Keratinocyte (primary cell): Measurements from ENCODE around the gene ALDH1L1. TPM values are rescaled to one million over a fixed set of nuclear protein-coding genes. Genes with fewer than 3 reads are reported as not detected.

Source experiments
- DNase-seq: peaks from one replicate; pipeline ENCODE4 v3.0.0-alpha.2; 2011; ENCODE audit warnings: low read depth, missing footprints, low spot score
- FAIRE-seq: peaks from 2 replicates; lab custom pipeline; 2011; peaks lifted over from hg19 to GRCh38; lab: Jason Lieb, UNC
- H2AFZ ChIP-seq: 2 replicates; pipeline ENCODE4 v1.6.0; 2012; ENCODE audit warnings: low read length, control low read depth, inconsistent platforms; ENCODE audit not compliant: control insufficient read depth
- H3K27ac ChIP-seq: 2 replicates; pipeline ENCODE4 v1.5.1; 2011; ENCODE audit warnings: low read length; ENCODE audit not compliant: control insufficient read depth, insufficient read depth
- H3K27me3 ChIP-seq: 3 replicates; pipeline ENCODE4 v1.6.0; 2011; ENCODE audit warnings: low read length; ENCODE audit not compliant: control insufficient read depth, insufficient read depth; ENCODE audit errors: extremely low read depth
- H3K36me3 ChIP-seq, 2 experiments: 2 replicates in 1 of 2; 3 replicates in 1 of 2; pipeline ENCODE4 v1.5.1; 2011; ENCODE audit warnings: low read length in 2 of 2, mild to moderate bottlenecking in 1 of 2; ENCODE audit not compliant: control insufficient read depth in 2 of 2, insufficient read depth in 2 of 2; ENCODE audit errors: extremely low read depth in 1 of 2
- H3K4me1 ChIP-seq: 3 replicates; pipeline ENCODE4 v1.5.1; 2011; ENCODE audit warnings: low read length; ENCODE audit not compliant: control insufficient read depth, insufficient read depth; ENCODE audit errors: extremely low read depth
- H3K4me2 ChIP-seq: 3 replicates; pipeline ENCODE4 v1.6.0; 2011; ENCODE audit warnings: low read depth, low read length; ENCODE audit not compliant: control insufficient read depth, insufficient read depth; ENCODE audit errors: extremely low read depth
- H3K4me3 ChIP-seq, 3 experiments: fragments of 200-600 bp in 1 of 3; sonication (generic) in 1 of 3; 2 replicates in 2 of 3; 3 replicates in 1 of 3; pipeline ENCODE4 v1.5.1; 2011 to 2016; ENCODE audit warnings: low read length in 3 of 3, mild to moderate bottlenecking in 3 of 3, control low read depth in 2 of 3, inconsistent platforms in 1 of 3, low read depth in 1 of 3, mixed read lengths in 1 of 3, mixed run types in 1 of 3, moderate library complexity in 1 of 3; ENCODE audit not compliant: control insufficient read depth in 2 of 3, insufficient read depth in 2 of 3; ENCODE audit errors: extremely low read depth in 1 of 3
- H3K79me2 ChIP-seq: 2 replicates; pipeline ENCODE4 v1.6.0; 2012; ENCODE audit warnings: low read length; ENCODE audit not compliant: control insufficient read depth, insufficient read depth
- H3K9ac ChIP-seq: 3 replicates; pipeline ENCODE4 v1.6.0; 2011; ENCODE audit warnings: low read length; ENCODE audit not compliant: control insufficient read depth, insufficient read depth; ENCODE audit errors: extremely low read depth
- H3K9me1 ChIP-seq: 3 replicates; pipeline ENCODE4 v1.6.0; 2011; ENCODE audit warnings: low read length; ENCODE audit not compliant: control insufficient read depth, insufficient read depth; ENCODE audit errors: extremely low read depth
- H3K9me3 ChIP-seq: 2 replicates; pipeline ENCODE4 v1.5.1; 2012; ENCODE audit warnings: low read depth, low read length; ENCODE audit not compliant: control insufficient read depth
- H4K20me1 ChIP-seq: 3 replicates; pipeline ENCODE4 v1.6.0; 2011; ENCODE audit warnings: low read length; ENCODE audit not compliant: control insufficient read depth, insufficient read depth; ENCODE audit errors: extremely low read depth
- EZH2 ChIP-seq: IDR thresholded peaks from one replicate; pipeline ENCODE4 v1.6.1; 2012; ENCODE audit warnings: inconsistent platforms, mild to moderate bottlenecking, low read length, moderate library complexity
- dilution Hi-C: fragments of 300-500 bp; cut with MboI; formaldehyde crosslinking; loops from one replicate; pipeline ENCODE4 v1.7.0; 2020; ENCODE audit warnings: low sequenced_read_pairs; ENCODE audit not compliant: extremely low pct_ligation_motif_present
- polyA plus RNA-seq, 5 experiments: library from polyadenylated mRNA; depleted of rRNA in 3 of 5; stranded (reverse) in 3 of 5; stranded (forward) in 1 of 5; unstranded in 1 of 5; fragments of >200 nt; gene quantifications; 1 replicate in 1 of 5; 2 replicates in 3 of 5; 3 replicates in 1 of 5; pipeline versions ENCODE4 v1.2.1 to v1.2.3, GENCODE V29; 2011 to 2012; ENCODE audit warnings: missing spikeins in 2 of 5, low read depth in 1 of 5, low replicate concordance in 1 of 5
- TF ChIP-seq, protein P1 (sequence below), 3 experiments: IDR thresholded peaks in 1 of 3; conservative IDR thresholded peaks in 1 of 3; optimal IDR thresholded peaks in 1 of 3; 2 replicates in 2 of 3; 3 replicates in 1 of 3; pipeline versions ENCODE3 to v1.5.1; 2011; ENCODE audit warnings: low read length in 3 of 3, mild to moderate bottlenecking in 3 of 3, moderate library complexity in 2 of 3, control low read depth in 1 of 3, inconsistent platforms in 1 of 3; ENCODE audit not compliant: insufficient read depth in 2 of 3; ENCODE audit errors: extremely low read depth in 1 of 3

The ALDH1L1 gene
- polyA plus RNA-seq, 1 donor (not counting 4 experiments of a cell fraction or from before 2014, with no cell fraction given) = 0.35 TPM

DNA sequence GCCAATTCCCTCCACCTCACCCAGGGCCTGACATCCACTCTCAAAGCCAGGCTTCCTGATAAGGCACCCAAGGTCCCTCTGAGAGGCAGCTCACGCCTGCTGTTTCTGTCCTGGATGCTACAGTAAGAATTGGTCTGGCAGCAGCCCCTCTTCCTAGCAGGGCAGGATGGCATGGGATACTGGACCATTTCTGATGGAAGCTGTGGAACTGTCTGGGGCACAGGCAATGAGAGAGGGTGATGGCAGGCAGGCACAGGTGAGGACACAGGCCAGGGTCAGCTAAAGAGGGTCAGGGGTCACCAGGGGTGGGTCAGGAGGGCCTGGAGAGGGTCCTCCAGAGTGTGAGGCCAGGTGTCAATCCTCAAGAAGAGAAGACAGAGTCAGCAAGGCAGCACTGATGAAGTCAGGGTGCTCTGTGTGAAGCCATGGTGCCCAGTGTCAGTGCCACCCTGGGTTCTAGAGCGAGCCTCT, 54.6 kb downstream of the ALDH1L1 start:
- Histone ChIP-seq H4K20me1 (no peaks in the 10 kb centered on the region), H3K9me1 (no peaks in the 10 kb centered on the region), H3K27me3 (peaks cover 12% of the 10 kb centered on the region), H3K4me3 (no peak overlapping the region), H3K36me3 (no peaks in the 10 kb centered on the region), H2AFZ (no peak overlapping the region), H3K9ac (no peak overlapping the region), H3K4me1 (no peaks in the 10 kb centered on the region), H3K27ac (no peak overlapping the region), H3K9me3 (no peaks in the 10 kb centered on the region), H3K79me2 (no peaks in the 10 kb centered on the region), H3K4me2 (no peak overlapping the region)
- no peak for DNase-seq
- dilution Hi-C loops = no loop called here
- no peak for FAIRE-seq
- TF ChIP-seq, protein P1, sequence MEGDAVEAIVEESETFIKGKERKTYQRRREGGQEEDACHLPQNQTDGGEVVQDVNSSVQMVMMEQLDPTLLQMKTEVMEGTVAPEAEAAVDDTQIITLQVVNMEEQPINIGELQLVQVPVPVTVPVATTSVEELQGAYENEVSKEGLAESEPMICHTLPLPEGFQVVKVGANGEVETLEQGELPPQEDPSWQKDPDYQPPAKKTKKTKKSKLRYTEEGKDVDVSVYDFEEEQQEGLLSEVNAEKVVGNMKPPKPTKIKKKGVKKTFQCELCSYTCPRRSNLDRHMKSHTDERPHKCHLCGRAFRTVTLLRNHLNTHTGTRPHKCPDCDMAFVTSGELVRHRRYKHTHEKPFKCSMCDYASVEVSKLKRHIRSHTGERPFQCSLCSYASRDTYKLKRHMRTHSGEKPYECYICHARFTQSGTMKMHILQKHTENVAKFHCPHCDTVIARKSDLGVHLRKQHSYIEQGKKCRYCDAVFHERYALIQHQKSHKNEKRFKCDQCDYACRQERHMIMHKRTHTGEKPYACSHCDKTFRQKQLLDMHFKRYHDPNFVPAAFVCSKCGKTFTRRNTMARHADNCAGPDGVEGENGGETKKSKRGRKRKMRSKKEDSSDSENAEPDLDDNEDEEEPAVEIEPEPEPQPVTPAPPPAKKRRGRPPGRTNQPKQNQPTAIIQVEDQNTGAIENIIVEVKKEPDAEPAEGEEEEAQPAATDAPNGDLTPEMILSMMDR (optimal IDR thresholded peaks at IDR 0.05 in 1 of 3, IDR thresholded peaks at IDR 0.05 in 1 of 3, conservative IDR thresholded peaks at IDR 0.05 in 1 of 3; ENCODE audit: extremely low read depth in 1 of 3, insufficient read depth in 2 of 3, low read length in 3 of 3) = no peak
- no peak for TF ChIP-seq EZH2

- peaks cover 12% of the 10 kb centered on the region for H3K27me3 ChIP-seq
- no peaks in the 10 kb centered on the region for H3K4me1 ChIP-seq
- no peaks in the 10 kb centered on the region for H3K9me1 ChIP-seq
- DNase-seq = no peak
- dilution Hi-C loops = no loop called here
- H2AFZ ChIP-seq = no peak overlapping the region
- no peaks in the 10 kb centered on the region for H3K36me3 ChIP-seq
- no peak for FAIRE-seq
- no peaks in the 10 kb centered on the region for H4K20me1 ChIP-seq
- H3K27ac ChIP-seq = no peak overlapping the region
- no peak overlapping the region for H3K9ac ChIP-seq
- H3K4me2 ChIP-seq = no peak overlapping the region
- H3K4me3 ChIP-seq = no peak overlapping the region
- H3K9me3 ChIP-seq = no peaks in the 10 kb centered on the region
- no peaks in the 10 kb centered on the region for H3K79me2 ChIP-seq
- no peak for TF ChIP-seq EZH2
- TF ChIP-seq, protein P1 (optimal IDR thresholded peaks at IDR 0.05 in 1 of 3, IDR thresholded peaks at IDR 0.05 in 1 of 3, conservative IDR thresholded peaks at IDR 0.05 in 1 of 3; ENCODE audit: extremely low read depth in 1 of 3, insufficient read depth in 2 of 3, low read length in 3 of 3) = no peak
Measured at GRCh38 chr3:126125341-126125740, 55.0 kb downstream of the ALDH1L1 start.
